Esophagus muscularis mucosa (tissue), 4 donors: ENCODE measurements around the gene WDR91.

Experiments
- CTCF ChIP-seq, 3 experiments: fragments of 200-600 bp in 2 of 3; fragments of 450-650 bp in 1 of 3; sonication (generic) in 2 of 3; IDR thresholded peaks; one replicate each; pipeline ENCODE4 v1.5.1; 2017 to 2019; ENCODE audit warnings: antibody characterized with exemption in 3 of 3, mild to moderate bottlenecking in 2 of 3, moderate library complexity in 1 of 3
- EP300 ChIP-seq: sonication (generic); formaldehyde crosslinking; IDR thresholded peaks from one replicate; pipeline ENCODE4 v1.6.1; 2017; ENCODE audit warnings: antibody characterized with exemption
- POLR2A ChIP-seq: fragments of 450-650 bp; IDR thresholded peaks from one replicate; pipeline ENCODE4 v1.6.1; 2017; ENCODE audit warnings: antibody characterized with exemption, moderate library complexity, mild to moderate bottlenecking, low read depth
- POLR2AphosphoS5 ChIP-seq, 2 donors: sonication (generic); formaldehyde crosslinking; IDR thresholded peaks; one replicate each; pipeline ENCODE4 v1.6.1; 2017; ENCODE audit warnings: antibody characterized with exemption in 2 of 2

- no peak for TF ChIP-seq POLR2AphosphoS5 (IDR thresholded peaks at IDR 0.05)
- no peak for TF ChIP-seq POLR2A
- TF ChIP-seq CTCF (IDR thresholded peaks at IDR 0.05): no peak
- no peak for TF ChIP-seq EP300
Measured at GRCh38 chr7:135190703-135191102, 20.6 kb downstream of the WDR91 start.
